Muscle of back (tissue), 11 donors: ENCODE measurements around the gene SRBD1. TPM values are rescaled to one million over a fixed set of nuclear protein-coding genes. Genes with fewer than 3 reads are reported as not detected.
"Not testable (repeated sequence)": the region's sequence is repeated elsewhere in the genome, so short reads cannot be mapped to it uniquely, and the experiment has no call there.

Experiments
- DNase-seq, 3 donors: peaks; one replicate each; pipeline versions ENCODE4 v3.0.0 to v3.0.0-alpha.2; 2013
- polyA plus RNA-seq, 10 donors: library from polyadenylated mRNA; unstranded; fragments of 120-200 nt; gene quantifications; one replicate each; pipeline ENCODE4 v1.2.1, GENCODE V29; 2013; ENCODE audit not compliant: insufficient read length in 10 of 10

SRBD1 gene
- polyA plus RNA-seq, 10 donors = 9.2 to 14.0 (median 11.0) TPM

GRCh38 chr2:45433363-45433762 lies 177.7 kb downstream of the SRBD1 start:
- no peak for DNase-seq

DNA sequence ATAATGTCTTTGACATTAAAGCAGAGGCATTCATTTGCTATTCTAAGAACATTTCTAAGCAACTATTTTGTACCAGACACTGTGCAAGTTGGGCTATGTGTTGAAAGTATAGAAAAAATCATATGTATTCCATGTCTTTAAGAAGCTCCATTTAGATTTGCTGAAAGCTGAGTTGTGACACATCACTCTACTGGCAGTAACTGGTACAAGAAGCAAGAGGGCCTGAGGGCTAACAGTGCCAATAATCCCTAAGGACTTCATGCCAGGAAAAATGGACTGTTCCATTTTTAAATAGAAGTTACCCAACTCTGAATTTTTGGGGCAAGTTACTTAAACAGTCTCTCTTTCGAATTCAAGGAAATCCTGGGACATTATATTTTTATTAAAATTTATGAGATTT lies 178.7 kb downstream of the SRBD1 start:
- DNase-seq = no peak

- DNase-seq = not testable (repeated sequence)
Observed at GRCh38 chr2:45426025-45426424, 185.0 kb downstream of the SRBD1 start.

- no peak for DNase-seq
Observed at GRCh38 chr2:45422921-45423320, 188.1 kb downstream of the SRBD1 start.

DNA sequence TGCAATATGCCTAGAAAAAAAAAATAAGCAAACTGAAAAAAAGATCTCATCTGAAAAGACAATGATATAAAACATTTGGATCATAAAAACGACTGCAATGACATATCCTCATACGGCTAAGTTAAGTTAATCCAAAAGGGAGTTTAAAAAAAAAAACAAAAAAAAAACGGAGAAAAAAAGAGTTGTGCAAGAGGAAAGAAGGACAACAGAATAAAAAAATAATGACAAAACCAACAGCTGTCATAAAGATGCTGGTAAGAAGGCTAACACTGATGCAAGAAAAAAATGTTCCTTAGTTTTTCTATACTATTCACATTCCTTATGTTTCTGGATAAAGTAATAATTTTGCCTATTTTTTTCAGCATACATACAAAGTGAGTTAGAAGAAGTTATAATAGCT lies 192.5 kb downstream of the SRBD1 start:
- DNase-seq = no peak

DNA sequence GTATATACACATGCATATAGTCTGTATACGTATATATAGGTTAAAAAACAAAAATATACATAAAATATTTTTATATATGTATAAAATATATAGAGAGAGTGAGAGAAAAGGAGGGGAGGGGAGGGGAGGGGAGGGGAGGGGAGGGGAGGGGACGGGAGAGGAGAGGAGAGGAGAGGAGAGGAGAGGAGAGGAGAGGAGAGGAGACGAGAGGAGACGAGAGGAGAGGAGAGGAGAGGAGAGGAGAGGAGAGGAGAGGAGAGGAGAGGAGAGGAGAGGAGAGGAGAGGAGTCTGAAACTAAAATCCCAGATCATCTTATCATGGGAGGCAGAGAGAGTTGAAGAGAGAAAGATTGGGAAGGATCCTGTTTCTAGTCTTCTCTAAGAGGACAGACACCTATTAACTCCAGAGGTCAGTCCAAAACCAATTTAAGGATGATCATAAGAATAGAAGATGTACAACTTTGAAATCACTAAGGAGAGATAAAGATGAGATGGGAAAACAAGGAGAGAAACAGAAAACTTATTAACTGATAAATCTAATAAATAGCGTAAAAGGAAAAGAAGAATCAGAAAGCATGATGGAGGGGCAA lies 195.4 kb downstream of the SRBD1 start:
- no peak for DNase-seq

GRCh38 chr2:45412754-45413379 lies 198.2 kb downstream of the SRBD1 start:
- DNase-seq = peak; percentile 69 to 88 (median 71)

DNA sequence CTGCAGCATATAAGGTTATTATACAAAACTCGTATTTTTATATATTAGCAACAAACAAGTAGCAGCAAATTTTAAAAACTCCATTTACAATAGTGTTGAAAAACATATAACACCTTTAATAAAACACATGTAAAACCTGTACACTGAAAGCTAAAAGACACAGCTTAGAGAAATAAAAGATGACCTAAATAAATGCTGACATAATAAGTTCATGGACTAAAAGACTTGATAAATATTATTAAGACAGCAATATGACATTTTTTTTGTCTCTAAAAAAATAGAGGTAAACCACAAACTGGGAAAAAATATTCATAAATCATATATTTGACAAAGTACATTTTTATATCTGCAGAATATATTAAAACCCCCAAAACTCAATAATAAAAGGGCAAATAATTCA lies 201.4 kb downstream of the SRBD1 start:
- no peak for DNase-seq

- DNase-seq = no peak
Observed at GRCh38 chr2:45406621-45407020, 204.4 kb downstream of the SRBD1 start.

DNA sequence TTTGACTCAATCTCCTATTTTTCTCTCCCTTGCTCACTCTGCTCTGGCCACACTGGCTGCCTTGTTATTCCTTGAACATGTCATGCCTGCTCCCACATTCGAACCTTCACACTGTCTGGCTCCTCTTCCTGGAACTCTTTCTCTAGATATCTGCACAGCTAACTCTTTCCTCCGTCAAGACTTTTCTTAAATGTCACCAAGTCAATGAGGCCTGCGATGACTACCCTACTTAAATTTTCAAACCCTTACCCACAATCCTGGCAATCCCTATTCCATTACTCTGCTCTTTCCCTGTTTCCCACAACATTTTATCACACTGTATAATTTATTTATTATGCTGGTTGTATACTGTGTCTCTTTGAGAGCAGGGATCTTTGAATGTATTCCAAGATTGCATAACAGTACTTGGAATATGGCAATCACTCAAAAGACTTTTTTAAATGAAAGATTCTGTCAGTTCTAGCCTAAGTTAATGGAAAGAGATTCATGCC lies 206.2 kb downstream of the SRBD1 start:
- peak in 1 of 3 donors; percentile 63 for DNase-seq

- no peak for DNase-seq
Observed at GRCh38 chr2:45403036-45403435, 208.0 kb downstream of the SRBD1 start.

GRCh38 chr2:45401431-45401922 lies 209.6 kb downstream of the SRBD1 start:
- peak in 2 of 3 donors; percentile 36 to 58 for DNase-seq

GRCh38 chr2:45399040-45399784 lies 211.9 kb downstream of the SRBD1 start:
- no peak for DNase-seq

GRCh38 chr2:45397292-45397691 lies 213.8 kb downstream of the SRBD1 start:
- no peak for DNase-seq

DNA sequence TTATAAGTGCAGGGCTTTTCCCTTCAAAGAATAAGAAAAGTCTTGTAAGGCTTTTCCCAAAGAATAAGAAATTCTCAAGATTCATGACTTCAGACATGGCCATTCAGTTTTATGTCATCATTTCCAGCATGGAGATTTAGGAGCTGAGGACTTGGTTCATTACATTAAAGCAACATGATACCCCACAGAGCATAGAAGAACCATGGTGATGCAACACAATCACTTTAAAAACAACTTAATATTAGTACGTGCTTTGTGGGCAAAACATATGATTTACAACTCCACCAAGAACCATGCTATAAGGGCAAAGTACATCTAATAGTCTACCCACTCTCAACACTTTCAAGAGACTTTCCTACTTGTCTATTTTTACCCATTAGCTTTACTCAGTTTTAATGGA lies 214.4 kb downstream of the SRBD1 start:
- DNase-seq = no peak

- DNase-seq = no peak
Observed at GRCh38 chr2:45394842-45395241, 216.2 kb downstream of the SRBD1 start.

DNA sequence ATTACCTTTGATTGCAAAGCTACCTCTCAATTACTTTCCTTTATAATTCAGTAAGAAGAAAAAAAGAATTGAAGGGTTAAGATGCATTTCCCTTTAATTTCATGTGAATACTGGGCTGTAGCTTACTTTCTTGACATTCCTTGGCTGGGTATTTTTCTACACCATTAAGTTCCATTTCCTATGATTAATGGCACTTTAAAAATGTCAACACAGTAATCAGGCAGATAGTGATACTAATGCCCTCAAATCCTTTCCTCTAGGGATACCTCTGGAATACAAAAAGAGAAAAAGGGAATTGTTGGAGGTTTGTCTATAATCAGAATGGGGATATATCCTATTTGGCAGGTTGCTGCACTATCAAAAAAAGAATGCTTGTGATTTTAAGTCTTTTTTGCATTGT lies 216.9 kb downstream of the SRBD1 start:
- DNase-seq = no peak

DNA sequence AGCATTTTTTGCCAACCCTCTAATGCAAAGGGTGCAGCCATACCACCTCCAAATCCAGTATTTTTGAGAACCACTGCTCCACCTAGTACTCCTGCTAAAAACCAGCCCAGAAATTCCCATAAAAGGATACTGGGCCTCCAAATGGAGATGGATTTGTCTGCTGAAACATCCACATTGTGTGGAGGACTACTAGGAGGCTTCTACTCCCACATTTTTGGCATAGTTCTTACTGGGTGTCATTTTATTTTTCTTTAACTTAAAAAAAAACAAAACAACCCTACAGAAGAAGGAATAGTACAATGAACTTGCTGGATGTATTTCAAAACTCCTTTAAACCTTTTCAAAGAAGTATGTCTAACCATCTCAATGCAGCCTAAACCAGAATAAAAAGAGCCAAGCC lies 219.2 kb downstream of the SRBD1 start:
- no peak for DNase-seq

GRCh38 chr2:45390861-45391260 lies 220.2 kb downstream of the SRBD1 start:
- peak in 1 of 3 donors; percentile 73 for DNase-seq

DNA sequence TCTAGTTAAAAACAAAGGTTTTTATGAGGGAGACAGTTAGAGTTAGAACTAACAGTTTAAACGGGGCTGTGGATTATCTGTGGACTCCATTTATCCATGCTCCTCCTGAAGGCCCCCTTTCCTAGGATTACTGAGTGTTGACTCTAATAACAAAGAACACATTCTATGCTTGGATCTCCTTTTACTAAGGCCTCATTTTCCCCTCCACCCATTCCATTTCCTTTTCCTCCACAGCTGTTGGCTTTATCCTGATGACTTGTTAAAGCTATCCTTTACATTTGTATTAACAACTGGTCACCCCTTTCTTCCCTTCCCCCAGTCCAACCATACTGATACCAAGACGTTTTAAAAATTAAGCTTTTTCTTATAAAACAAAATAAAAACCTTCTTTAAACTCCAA lies 220.6 kb downstream of the SRBD1 start:
- DNase-seq = peak in 1 of 3 donors; percentile 66

- no peak for DNase-seq
Observed at GRCh38 chr2:45388541-45389100, 222.4 kb downstream of the SRBD1 start.

DNA sequence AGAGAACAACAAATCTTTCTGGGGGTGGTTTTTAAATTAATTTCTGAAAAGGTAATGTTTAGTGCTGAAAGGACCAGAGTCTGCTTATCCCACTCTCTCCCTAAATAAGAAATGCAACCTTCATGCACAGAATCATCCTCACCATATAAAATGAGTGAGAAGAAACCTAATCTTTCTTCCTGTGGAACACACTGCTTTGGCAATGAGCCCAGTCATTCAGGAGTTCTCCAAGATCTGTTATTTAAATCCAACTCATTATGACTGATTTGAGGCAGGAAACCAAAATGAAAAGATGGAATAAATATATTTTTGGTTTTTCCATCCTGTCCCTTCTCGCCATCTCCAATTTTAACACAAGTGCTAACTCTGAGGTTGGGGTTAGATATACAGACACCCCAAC lies 228.3 kb downstream of the SRBD1 start:
- DNase-seq = peak in 1 of 3 donors; percentile 57
